Esophagus (tissue), 2 donors: ENCODE data around the gene RGS9. TPM values are rescaled to one million over a fixed set of nuclear protein-coding genes. Genes with fewer than 3 reads are reported as not detected.

Experiments
- H3K27ac ChIP-seq, 2 donors: one replicate each; pipeline ENCODE4 v1.5.1; 2013; ENCODE audit warnings: low read depth in 2 of 2, mild to moderate bottlenecking in 2 of 2, inconsistent platforms in 1 of 2, low read length in 1 of 2, moderate library complexity in 1 of 2
- H3K27me3 ChIP-seq, 2 donors: one replicate each; pipeline ENCODE4 v1.6.1; 2013; ENCODE audit warnings: low read length in 2 of 2, control low read depth in 1 of 2, mild to moderate bottlenecking in 1 of 2; ENCODE audit not compliant: insufficient read depth in 2 of 2, control insufficient read depth in 1 of 2
- H3K36me3 ChIP-seq, 2 donors: one replicate each; pipeline ENCODE4 v1.6.1; 2013; ENCODE audit warnings: low read length in 1 of 2; ENCODE audit not compliant: control insufficient read depth in 2 of 2, insufficient read depth in 2 of 2
- H3K4me1 ChIP-seq, 2 donors: one replicate each; pipeline ENCODE4 v1.6.1; 2013; ENCODE audit warnings: low read length in 1 of 2; ENCODE audit not compliant: control insufficient read depth in 2 of 2, insufficient read depth in 2 of 2
- H3K4me3 ChIP-seq, 2 donors: one replicate each; pipeline ENCODE4 v1.5.1; 2013; ENCODE audit warnings: low read length in 2 of 2, mild to moderate bottlenecking in 2 of 2, low read depth in 1 of 2, moderate library complexity in 1 of 2
- H3K9me3 ChIP-seq, 2 donors: one replicate each; pipeline ENCODE4 v1.6.1; 2013; ENCODE audit warnings: mild to moderate bottlenecking in 2 of 2, low read depth in 1 of 2, low read length in 1 of 2, moderate library complexity in 1 of 2; ENCODE audit not compliant: control insufficient read depth in 2 of 2, insufficient read depth in 1 of 2
- WGBS, 2 donors: extraction: QIAGEN DNeasy Blood & Tissue Kit; methylation state at CpG; one replicate each; pipeline ENCODE4 v1.1.7; 2013; 5-methylcytosine and 5-hydroxymethylcytosine counted together
- polyA plus RNA-seq, 2 donors: library from polyadenylated mRNA; stranded (reverse); fragments of 200-250 nt; gene quantifications; one replicate each; pipeline ENCODE4 v1.2.3, GENCODE V29; 2013
- donor health status: healthy with polysubstance abuse.
- donor health status: Bipolar disorder and iron deficiency.

The RGS9 gene
- polyA plus RNA-seq, 2 donors: 2.0 to 2.2 TPM

GRCh38 chr17:65231086-65231485, 93.9 kb downstream of the RGS9 start:
- Histone ChIP-seq H3K27ac (no peak overlapping the region), H3K4me3 (no peak overlapping the region), H3K4me1 (peaks cover 0 to 3% of the 10 kb centered on the region in 2 donors), H3K27me3 (no peaks in the 10 kb centered on the region), H3K9me3 (no peaks in the 10 kb centered on the region), H3K36me3 (no peaks in the 10 kb centered on the region)
- 75 to 76% methylated on average over 5 of the region's 5 CpGs for WGBS, 2 donors

GRCh38 chr17:65231662-65232335, 94.6 kb downstream of the RGS9 start:
- peaks cover 0 to 3% of the 10 kb centered on the region in 2 donors for H3K4me1 ChIP-seq
- no peaks in the 10 kb centered on the region for H3K9me3 ChIP-seq
- WGBS, 2 donors: 47 to 48% methylated on average over 8 of the region's 8 CpGs
- no peaks in the 10 kb centered on the region for H3K27me3 ChIP-seq
- H3K27ac ChIP-seq: no peak overlapping the region
- H3K4me3 ChIP-seq: no peak overlapping the region
- no peaks in the 10 kb centered on the region for H3K36me3 ChIP-seq

DNA sequence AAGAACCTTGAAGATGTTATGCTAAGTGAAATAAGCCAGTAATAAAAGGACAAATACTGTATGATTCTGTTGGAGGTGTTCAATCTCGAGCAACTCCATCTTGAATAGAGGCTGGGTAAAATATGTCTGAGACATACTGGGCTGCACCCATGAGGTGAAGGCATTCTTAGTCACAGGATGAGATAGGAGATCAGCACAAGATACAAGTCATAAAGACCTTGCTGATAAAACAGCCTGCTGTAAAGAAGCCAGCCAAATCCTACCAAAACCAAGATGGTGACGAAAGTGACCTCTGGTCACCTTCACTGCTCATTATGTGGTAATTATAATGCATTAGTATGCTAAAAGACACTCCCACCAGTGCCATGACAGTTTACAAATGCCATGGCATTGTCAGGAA, 98.1 kb downstream of the RGS9 start:
- Histone ChIP-seq H3K4me3 (no peak overlapping the region), H3K27ac (no peak overlapping the region), H3K9me3 (no peaks in the 10 kb centered on the region), H3K27me3 (no peaks in the 10 kb centered on the region), H3K4me1 (no peaks in the 10 kb centered on the region), H3K36me3 (no peaks in the 10 kb centered on the region)
- 75 to 83% methylated on average over 2 of the region's 2 CpGs for WGBS, 2 donors

GRCh38 chr17:65236321-65236720, 99.2 kb downstream of the RGS9 start:
- 65 to 67% methylated on average over 1 of the region's 1 CpG for WGBS, 2 donors
- Histone ChIP-seq H3K27me3 (no peaks in the 10 kb centered on the region), H3K9me3 (no peaks in the 10 kb centered on the region), H3K27ac (no peak overlapping the region), H3K4me1 (no peaks in the 10 kb centered on the region), H3K4me3 (no peak overlapping the region), H3K36me3 (no peaks in the 10 kb centered on the region)

DNA sequence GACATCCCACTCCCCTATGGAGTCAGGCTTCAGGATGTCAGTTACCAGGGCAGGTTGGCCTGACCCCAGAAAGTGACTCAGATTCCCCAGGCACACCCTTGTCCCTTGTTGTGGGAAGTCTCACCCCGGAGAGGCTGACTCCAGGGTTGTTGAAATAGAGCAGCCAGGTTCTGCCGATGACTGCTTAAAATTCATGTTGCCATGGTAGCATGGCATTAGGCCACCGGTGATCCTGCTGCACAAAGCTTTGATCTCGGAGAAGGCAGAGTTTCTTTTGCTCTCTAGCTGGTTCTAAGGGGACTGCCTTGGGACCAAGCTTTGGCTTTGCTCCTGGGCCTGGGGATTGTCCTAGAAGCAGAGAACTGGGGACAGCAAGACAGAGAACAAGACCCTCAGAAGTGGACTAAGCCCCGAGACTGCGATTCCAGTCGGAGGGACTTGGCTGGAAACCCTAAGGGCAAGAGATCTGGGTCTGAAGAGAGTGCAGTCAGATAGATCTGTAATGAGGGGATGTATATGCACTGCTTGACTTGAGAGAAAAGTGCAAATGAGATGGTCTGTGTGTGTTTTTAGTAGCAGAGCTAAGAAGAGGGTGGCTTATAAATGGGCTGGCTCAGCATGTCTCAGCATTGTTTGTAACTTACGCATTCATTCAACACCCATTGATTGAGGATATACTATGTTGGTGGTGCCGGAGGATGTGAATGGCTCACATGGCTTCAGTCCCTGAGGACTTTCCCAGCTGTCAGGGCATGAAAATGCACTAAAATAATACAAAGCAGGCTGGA, 106.9 kb downstream of the RGS9 start:
- 27 to 40% methylated on average over 9 of the region's 9 CpGs for WGBS, 2 donors
- no peaks in the 10 kb centered on the region for H3K27me3 ChIP-seq
- H3K4me3 ChIP-seq: no peak overlapping the region
- no peak overlapping the region for H3K27ac ChIP-seq
- no peaks in the 10 kb centered on the region for H3K36me3 ChIP-seq
- H3K9me3 ChIP-seq: no peaks in the 10 kb centered on the region
- H3K4me1 ChIP-seq: peaks cover 0 to 3% of the 10 kb centered on the region in 2 donors

DNA sequence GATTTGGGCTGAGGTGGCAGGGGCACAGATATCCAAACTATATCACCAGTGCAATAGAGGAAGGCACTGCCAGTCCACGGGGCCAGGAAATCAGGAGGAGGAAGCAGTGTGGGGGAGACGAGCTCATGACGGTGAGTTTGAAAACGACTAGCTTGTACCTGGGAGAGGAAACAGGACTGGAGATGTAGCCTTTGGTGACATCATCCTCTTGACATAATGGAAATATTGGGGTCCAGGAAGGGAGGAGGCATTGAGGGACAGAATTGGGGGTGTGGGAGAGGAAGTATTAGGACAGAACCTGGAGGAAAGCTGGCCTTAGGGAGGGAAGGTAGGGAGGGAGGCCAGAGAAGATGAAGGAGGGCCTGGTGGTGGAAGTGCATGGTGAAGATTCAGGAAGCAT, 109.1 kb downstream of the RGS9 start:
- Histone ChIP-seq H3K27me3 (no peaks in the 10 kb centered on the region), H3K9me3 (no peaks in the 10 kb centered on the region), H3K27ac (no peak overlapping the region), H3K36me3 (no peaks in the 10 kb centered on the region), H3K4me3 (no peak overlapping the region), H3K4me1 (peaks cover 0 to 3% of the 10 kb centered on the region in 2 donors)
- 62 to 73% methylated on average over 4 of the region's 4 CpGs for WGBS, 2 donors

DNA sequence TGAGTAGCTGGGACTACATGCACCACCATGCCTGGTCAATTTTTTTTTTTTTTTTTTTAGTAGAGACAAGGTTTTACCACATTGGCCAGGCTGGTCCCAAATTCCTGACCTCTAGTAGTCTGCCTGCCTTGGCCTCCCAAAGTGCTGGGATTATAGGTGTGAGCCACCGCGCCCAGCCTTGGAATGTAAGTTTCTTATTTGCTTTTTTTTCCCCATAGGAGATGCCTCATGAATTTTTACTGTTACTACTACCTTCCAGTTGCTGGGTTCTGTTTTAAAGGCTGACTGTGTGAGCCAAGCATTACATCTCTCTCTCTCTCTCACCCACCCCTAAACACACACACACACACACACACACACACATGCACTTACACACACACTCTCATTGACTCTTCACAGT, 112.6 kb downstream of the RGS9 start:
- H3K9me3 ChIP-seq: no peaks in the 10 kb centered on the region
- no peak overlapping the region for H3K27ac ChIP-seq
- H3K27me3 ChIP-seq: no peaks in the 10 kb centered on the region
- WGBS, 2 donors: 96% methylated on average over 2 of the region's 2 CpGs
- H3K4me3 ChIP-seq: no peak overlapping the region
- no peaks in the 10 kb centered on the region for H3K4me1 ChIP-seq
- H3K36me3 ChIP-seq: no peaks in the 10 kb centered on the region

- no peaks in the 10 kb centered on the region for H3K4me1 ChIP-seq
- no peaks in the 10 kb centered on the region for H3K36me3 ChIP-seq
- H3K27ac ChIP-seq: no peak overlapping the region
- H3K27me3 ChIP-seq: peaks cover 0 to 3% of the 10 kb centered on the region in 2 donors
- WGBS, 2 donors: 41 to 54% methylated on average over 1 of the region's 1 CpG
- no peak overlapping the region for H3K4me3 ChIP-seq
- H3K9me3 ChIP-seq: no peaks in the 10 kb centered on the region
Observed at GRCh38 chr17:65254166-65254565, 117.0 kb downstream of the RGS9 start.

DNA sequence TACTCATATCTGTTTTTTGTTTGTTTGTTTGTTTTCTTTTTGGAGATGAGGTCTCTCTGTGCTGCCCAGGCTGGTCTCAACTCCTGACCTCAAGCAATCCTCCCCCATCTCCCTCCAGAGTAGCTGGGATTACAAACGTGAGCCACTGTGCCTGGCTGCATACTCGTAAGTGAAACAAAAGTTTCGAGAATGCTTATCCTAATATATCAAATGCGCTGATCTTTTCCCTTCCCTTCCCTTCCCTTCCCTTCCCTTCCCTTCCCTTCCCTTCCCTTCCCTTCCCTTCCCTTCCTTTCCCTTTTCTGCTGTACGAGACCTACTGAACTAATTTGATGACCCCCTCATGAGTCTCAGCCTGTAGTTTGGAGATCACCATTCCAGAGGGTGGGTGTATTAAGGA, 122.1 kb downstream of the RGS9 start:
- WGBS, 2 donors: 78 to 79% methylated on average over 5 of the region's 5 CpGs

More for the DNA sequence above, 122.1 kb downstream of the RGS9 start:
- H3K4me1 ChIP-seq: no peaks in the 10 kb centered on the region
- H3K4me3 ChIP-seq: no peak overlapping the region
- H3K27me3 ChIP-seq: peaks cover 0 to 3% of the 10 kb centered on the region in 2 donors
- H3K9me3 ChIP-seq: no peaks in the 10 kb centered on the region
- H3K36me3 ChIP-seq: no peaks in the 10 kb centered on the region
- H3K27ac ChIP-seq: no peak overlapping the region
